Spleen (tissue), 11 donors: ENCODE measurements around the gene PROK1. TPM values are rescaled to one million over a fixed set of nuclear protein-coding genes. Genes with fewer than 3 reads are reported as not detected.

ENCODE experiments used
- DNase-seq: peaks from one replicate; pipeline ENCODE4 v3.0.0-alpha.2; 2020
- H3K27ac ChIP-seq, 8 donors: fragments of 200-600 bp; sonication (generic) in 7 of 8; 1 replicate in 4 of 8; 2 replicates in 4 of 8; pipeline versions ENCODE4 v1.5.0 to v1.8.0; 2016 to 2021; ENCODE audit warnings: inconsistent platforms in 4 of 8, mild to moderate bottlenecking in 4 of 8, moderate library complexity in 1 of 8
- H3K27me3 ChIP-seq, 7 donors: fragments of 200-600 bp; sonication (generic) in 6 of 7; replicated peaks in 1 of 7; 1 replicate in 4 of 7; 2 replicates in 3 of 7; pipeline versions ENCODE4 v1.5.0 to v1.8.0; 2016 to 2021; ENCODE audit warnings: inconsistent platforms in 3 of 7, mild to moderate bottlenecking in 1 of 7
- H3K36me3 ChIP-seq, 6 donors: fragments of 200-600 bp; sonication (generic) in 5 of 6; 1 replicate in 4 of 6; 2 replicates in 2 of 6; pipeline versions ENCODE4 v1.5.0 to v1.8.0; 2016 to 2021; ENCODE audit warnings: inconsistent platforms in 2 of 6
- H3K4me1 ChIP-seq, 6 donors: fragments of 200-600 bp; sonication (generic) in 5 of 6; 1 replicate in 3 of 6; 2 replicates in 3 of 6; pipeline versions ENCODE4 v1.5.0 to v1.8.0; 2016 to 2021; ENCODE audit warnings: inconsistent platforms in 3 of 6
- H3K4me3 ChIP-seq, 8 donors: fragments of 200-600 bp; sonication (generic) in 7 of 8; 1 replicate in 4 of 8; 2 replicates in 4 of 8; pipeline versions ENCODE4 v1.5.0 to v1.8.0; 2016 to 2021; ENCODE audit warnings: inconsistent platforms in 4 of 8, mild to moderate bottlenecking in 4 of 8, moderate library complexity in 2 of 8
- H3K9me3 ChIP-seq, 8 donors: fragments of 200-600 bp; sonication (generic) in 7 of 8; 1 replicate in 4 of 8; 2 replicates in 4 of 8; pipeline versions ENCODE4 v1.5.0 to v1.8.0; 2016 to 2021; ENCODE audit warnings: inconsistent platforms in 4 of 8
- CTCF ChIP-seq, 11 experiments: fragments of 200-600 bp in 7 of 11; fragments of 450-650 bp in 4 of 11; sonication (generic) in 4 of 11; IDR thresholded peaks in 8 of 11; conservative IDR thresholded peaks in 3 of 11; 1 replicate in 7 of 11; 2 replicates in 4 of 11; pipeline versions ENCODE4 v1.4.0 to v1.8.0; 2016 to 2021; ENCODE audit warnings: antibody characterized with exemption in 11 of 11, inconsistent platforms in 4 of 11, mild to moderate bottlenecking in 1 of 11
- POLR2A ChIP-seq, 3 donors: fragments of 450-650 bp; IDR thresholded peaks; one replicate each; pipeline ENCODE4 v1.5.1; 2017; ENCODE audit warnings: antibody characterized with exemption in 3 of 3, mild to moderate bottlenecking in 1 of 3
- POLR2AphosphoS5 ChIP-seq, 3 donors: sonication (generic); formaldehyde crosslinking; IDR thresholded peaks; one replicate each; pipeline ENCODE4 v1.5.1; 2017; ENCODE audit warnings: antibody characterized with exemption in 3 of 3
- WGBS, 5 donors: extraction: QIAGEN DNeasy Blood & Tissue Kit in 3 of 5; methylation state at CpG; one replicate each; pipeline versions ENCODE4 v1.1.5 to v1.1.7; 2013 to 2018; 5-methylcytosine and 5-hydroxymethylcytosine counted together
- intact Hi-C: fragments of 100-400 bp; cut with DNase I; formaldehyde crosslinking; loops from one replicate; pipeline ENCODE4 v1.15.0; 2023; ENCODE audit warnings: low total_unique reads
- polyA plus RNA-seq, 3 donors: library from polyadenylated mRNA; stranded (reverse); fragments of 200-250 nt; gene quantifications; one replicate each; pipeline ENCODE4 v1.2.1, GENCODE V29; 2013
- total RNA-seq, 7 donors: library from RNA; depleted of rRNA in 3 of 7; stranded (reverse); fragments of >200 nt in 3 of 7; fragmentation: NEBNext Ultra II Directional in 4 of 7; extraction: Animal tissue kit (Norgen Biotek cat#: 25700) in 4 of 7; gene quantifications; one replicate each; pipeline versions ENCODE4 v1.1.0 to v1.2.1, GENCODE V29; 2016 to 2021
- donor health status: healthy with polysubstance abuse.
- donor health status: DM: no; HTN: no; CAD: no; lungs with moderate emphysema.
- donor health status: DM: no; HTN: no; CAD: no.
- donor health status: Bipolar disorder and iron deficiency.
- donor health status: healthy.
- donor health status: DM: no; HTN: no; CAD: no.
- donor health status: DM: yes; HTN: yes; CAD: no.

PROK1 gene
- total and polyA plus RNA-seq, 10 donors, result 0.07 to 2.5 (median 0.51) TPM; not detected in 3

DNA sequence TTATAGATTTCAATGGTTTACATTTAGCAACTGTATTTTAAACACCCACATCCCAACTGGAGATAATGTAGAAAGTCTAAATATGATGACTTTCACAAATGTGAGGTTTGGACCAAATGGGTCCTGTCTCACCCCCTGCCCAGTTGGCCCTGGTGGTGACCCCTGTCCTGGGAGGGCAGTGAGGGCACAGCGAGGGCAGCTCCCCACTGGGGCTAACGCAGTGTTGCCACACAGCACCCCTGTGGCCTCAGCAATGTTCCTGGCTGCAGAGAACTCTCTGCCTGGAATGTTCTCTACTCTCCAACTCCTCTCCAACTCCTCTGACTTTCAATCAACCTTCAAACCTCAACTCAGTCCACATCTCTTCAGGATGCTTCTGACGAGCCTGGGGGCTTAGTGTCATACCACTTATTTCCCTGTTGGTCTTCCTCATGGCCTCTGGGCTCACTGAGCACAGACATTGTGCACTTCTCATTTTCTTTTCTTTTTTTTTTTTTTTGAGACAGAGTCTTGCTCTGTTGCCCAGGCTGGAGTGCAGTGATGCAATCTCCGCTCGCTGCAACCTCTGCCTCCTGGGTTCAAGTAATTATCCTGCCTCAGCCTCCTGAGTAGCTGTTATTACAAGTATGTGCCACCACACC, 42.2 kb downstream of the PROK1 start:
- intact Hi-C loops, result loop anchor here (10.0 kb wide), 1 partner anchor 288 kb away; no protein-coding TSS in a partner anchor
- TF ChIP-seq POLR2AphosphoS5 (IDR thresholded peaks at IDR 0.05) (no peak), CTCF (IDR thresholded peaks at IDR 0.05 in 8 of 11, conservative IDR thresholded peaks at IDR 0.05 in 3 of 11) (no peak), POLR2A (IDR thresholded peaks at IDR 0.05) (no peak)
- 53 to 84% (median 77%) methylated on average over 5 of the region's 5 CpGs for WGBS, 5 donors

GRCh38 chr1:110494036-110494435, 43.1 kb downstream of the PROK1 start:
- intact Hi-C loops, result loop anchor here (10.0 kb wide), 1 partner anchor 289 kb away; no protein-coding TSS in a partner anchor
- no peak for DNase-seq
- no peak overlapping the region for H3K27ac ChIP-seq
- WGBS, 5 donors, result 66 to 83% (median 78%) methylated on average over 5 of the region's 5 CpGs
- no peaks in the 10 kb centered on the region for H3K9me3 ChIP-seq
- H3K27me3 ChIP-seq, result no peaks in the 10 kb centered on the region
- no peak overlapping the region for H3K4me3 ChIP-seq
- H3K4me1 ChIP-seq, result peaks cover 0 to 5% (median 0%) of the 10 kb centered on the region in 6 donors
- H3K36me3 ChIP-seq, result no peaks in the 10 kb centered on the region
- TF ChIP-seq CTCF (IDR thresholded peaks at IDR 0.05 in 8 of 11, conservative IDR thresholded peaks at IDR 0.05 in 3 of 11) (no peak), POLR2A (IDR thresholded peaks at IDR 0.05) (no peak)

More for the DNA sequence above, 42.2 kb downstream of the PROK1 start:
- Histone ChIP-seq H3K4me3 (no peak overlapping the region), H3K27ac (no peak overlapping the region), H3K36me3 (no peaks in the 10 kb centered on the region), H3K9me3 (no peaks in the 10 kb centered on the region), H3K27me3 (no peaks in the 10 kb centered on the region), H3K4me1 (peaks cover 0 to 5% (median 0%) of the 10 kb centered on the region in 6 donors)
- no peak for DNase-seq

GRCh38 chr1:110494522-110495406, 43.8 kb downstream of the PROK1 start:
- H3K27ac ChIP-seq, result no peak overlapping the region
- H3K4me3 ChIP-seq, result no peak overlapping the region
- no peaks in the 10 kb centered on the region for H3K36me3 ChIP-seq
- 34 to 49% (median 38%) methylated on average over 21 of the region's 21 CpGs for WGBS, 5 donors
- no peak for DNase-seq
- intact Hi-C loops, result loop anchor here (10.0 kb wide), 1 partner anchor 290 kb away; no protein-coding TSS in a partner anchor
- H3K9me3 ChIP-seq, result no peaks in the 10 kb centered on the region
- H3K27me3 ChIP-seq, result no peaks in the 10 kb centered on the region
- H3K4me1 ChIP-seq, result peaks cover 0 to 5% (median 0%) of the 10 kb centered on the region in 6 donors
- TF ChIP-seq POLR2A (IDR thresholded peaks at IDR 0.05) (no peak), POLR2AphosphoS5 (IDR thresholded peaks at IDR 0.05) (no peak), CTCF (IDR thresholded peaks at IDR 0.05 in 8 of 11, conservative IDR thresholded peaks at IDR 0.05 in 3 of 11) (no peak)
